Sigmoid colon (tissue), 4 donors: Measurements from ENCODE around the gene HHIP.

Source experiments
- CTCF ChIP-seq, 4 experiments: fragments of 450-650 bp in 3 of 4; fragments of 200-600 bp in 1 of 4; IDR thresholded peaks; one replicate each; pipeline ENCODE4 v1.5.1; 2016 to 2019; ENCODE audit warnings: antibody characterized with exemption in 4 of 4, mild to moderate bottlenecking in 3 of 4, moderate library complexity in 2 of 4
- EP300 ChIP-seq, 4 donors: sonication (generic); formaldehyde crosslinking; IDR thresholded peaks; one replicate each; pipeline ENCODE4 v1.6.1; 2017; ENCODE audit warnings: antibody characterized with exemption in 4 of 4
- POLR2A ChIP-seq, 2 donors: fragments of 450-650 bp; IDR thresholded peaks; one replicate each; pipeline ENCODE4 v1.6.1; 2016; ENCODE audit warnings: antibody characterized with exemption in 2 of 2, mild to moderate bottlenecking in 2 of 2, moderate library complexity in 2 of 2
- POLR2AphosphoS5 ChIP-seq, 4 donors: sonication (generic); formaldehyde crosslinking; IDR thresholded peaks; one replicate each; pipeline ENCODE4 v1.6.1; 2017; ENCODE audit warnings: antibody characterized with exemption in 4 of 4

- TF ChIP-seq EP300 (IDR thresholded peaks at IDR 0.05), result no peak
- no peak for TF ChIP-seq CTCF (IDR thresholded peaks at IDR 0.05)
- TF ChIP-seq POLR2AphosphoS5 (IDR thresholded peaks at IDR 0.05), result no peak
- no peak for TF ChIP-seq POLR2A (IDR thresholded peaks at IDR 0.05)
Measured at GRCh38 chr4:144685911-144686310, 40.0 kb downstream of the HHIP start.
